ENCODE results near the gene LBH. TPM values are rescaled to one million over a fixed set of nuclear protein-coding genes. Genes with fewer than 3 reads are reported as not detected.

LBH gene
- polyA plus RNA-seq, 1 of the 3 experiments (the other 2 are of a cell fraction) = 22.8 TPM

- no peak for DNase-seq
- Histone ChIP-seq H4K20me1 (ENCODE audit: insufficient read depth) (no peaks in the 10 kb centered on the region), H3K9ac (no peak overlapping the region), H3K79me2 (ENCODE audit: insufficient read depth) (no peaks in the 10 kb centered on the region), H3K27me3 (ENCODE audit: insufficient read depth) (no peaks in the 10 kb centered on the region), H2AFZ (ENCODE audit: low read depth) (no peak overlapping the region), H3F3A (replicated peaks; ENCODE audit: insufficient read depth) (no peaks in the 10 kb centered on the region), H3K27ac (ENCODE audit: low read depth in 2 of 2, low read length in 1 of 2) (no peak overlapping the region), H3K9me2 (no peaks in the 10 kb centered on the region), H3K36me3 (replicated peaks in 1 of 2; ENCODE audit: control insufficient read depth in 1 of 2, insufficient read depth in 2 of 2, low read length in 1 of 2) (no peaks in the 10 kb centered on the region), H3K4me3 (ENCODE audit: low read depth in 2 of 2, low read length in 1 of 2) (no peak overlapping the region), H3K4me1 (ENCODE audit: control insufficient read depth in 1 of 2, insufficient read depth in 2 of 2, low read depth in 1 of 2, low read length in 1 of 2) (peaks cover 0 to 5% of the 10 kb centered on the region in 2 experiments; a peak in 2 of 4 replicates), H3K9me3 (no peaks in the 10 kb centered on the region), H3K4me2 (no peak overlapping the region)
- TF ChIP-seq NFIC (IDR thresholded peaks at IDR 0.05; ENCODE audit: borderline replicate concordance) = no peak
- no peak for TF ChIP-seq NRF1 (IDR thresholded peaks at IDR 0.05; ENCODE audit: low read depth, low read length)
- TF ChIP-seq CTCF (IDR thresholded peaks at IDR 0.05) = no peak
- TF ChIP-seq EP300 (IDR thresholded peaks at IDR 0.05; ENCODE audit: borderline replicate concordance in 1 of 2, low read depth in 1 of 2, low read length in 1 of 2) = no peak
- TF ChIP-seq FOSL2 (IDR thresholded peaks at IDR 0.05; ENCODE audit: borderline replicate concordance, low read depth) = no peak
- no peak for TF ChIP-seq ELF1 (IDR thresholded peaks at IDR 0.05)
- TF ChIP-seq SMC3 (IDR thresholded peaks at IDR 0.05; ENCODE audit: low read depth, low read length) = no peak
- no peak for TF ChIP-seq USF2 (IDR thresholded peaks at IDR 0.05; ENCODE audit: borderline replicate concordance, low read depth, low read length)
- TF ChIP-seq MXI1 (IDR thresholded peaks at IDR 0.05; ENCODE audit: low read depth, low read length) = no peak
- TF ChIP-seq PBX3 (IDR thresholded peaks at IDR 0.05) = no peak
- TF ChIP-seq IRF3 (IDR thresholded peaks at IDR 0.05; ENCODE audit: low read depth, low read length) = no peak
- no peak for TF ChIP-seq REST (IDR thresholded peaks at IDR 0.05; ENCODE audit: low read depth, low read length)
- no peak for TF ChIP-seq CHD2 (IDR thresholded peaks at IDR 0.05; ENCODE audit: low read length, partially characterized antibody)
- CTCF ChIA-PET = interaction anchor here (0.6 to 7.8 kb wide), 5 partner anchors 8 to 489 kb away, joined by 3 to 88 read pairs (median 40); no protein-coding TSS in a partner anchor
- POLR2A ChIA-PET = no interaction called here
- 55% methylated on average over 11 of the region's 13 CpGs for WGBS (ENCODE audit: low lambda C conversion rate)
These were observed 11.2 kb upstream of the LBH start for GRCh38 chr2:30219886-30220875.

Data from SK-N-SH (cell line).